Measurements from ENCODE around the gene CFAP57. TPM values are rescaled to one million over a fixed set of nuclear protein-coding genes. Genes with fewer than 3 reads are reported as not detected.

CFAP57 gene
- total and polyA plus RNA-seq, 2 of the 13 experiments (the other 11 are each of a cell fraction or from before 2014, with no cell fraction given), result 0.01 TPM; not detected in 1

- TF ChIP-seq FOXO1 (CRISPR knock-in tag; IDR thresholded peaks at IDR 0.05) (peak; percentile 38; the same call in 1 of the 2 replicates), NFYB (CRISPR knock-in tag; IDR thresholded peaks at IDR 0.05) (no peak), HOMEZ (CRISPR knock-in tag; IDR thresholded peaks at IDR 0.05; ENCODE audit: low read depth) (0 out of 2 replicates have a peak, but pooled peaks have one; percentile 30), SAP130 (CRISPR knock-in tag; IDR thresholded peaks at IDR 0.05; ENCODE audit: low read depth) (peak; percentile 63), TP53 (CRISPR knock-in tag; conservative IDR thresholded peaks at IDR 0.05) (no peak), SSRP1 (CRISPR knock-in tag; IDR thresholded peaks at IDR 0.05) (no peak), ERF (CRISPR knock-in tag; IDR thresholded peaks at IDR 0.05) (peak; percentile 79), MAFG (CRISPR knock-in tag; IDR thresholded peaks at IDR 0.05) (no peak), MXD4 (CRISPR knock-in tag; IDR thresholded peaks at IDR 0.05) (peak; percentile 45; the same call in 1 of the 2 replicates), ZNF782 (CRISPR knock-in tag; IDR thresholded peaks at IDR 0.05; ENCODE audit: borderline replicate concordance) (0 out of 2 replicates have a peak, but pooled peaks have one; percentile 36), ZNF564 (CRISPR knock-in tag; IDR thresholded peaks at IDR 0.05) (no peak), ZNF260 (CRISPR knock-in tag; IDR thresholded peaks at IDR 0.05; ENCODE audit: borderline replicate concordance, low read depth) (no peak), NFRKB (IDR thresholded peaks at IDR 0.05) (no peak), DPF2 (CRISPR knock-in tag; IDR thresholded peaks at IDR 0.05; ENCODE audit: borderline replicate concordance, low read depth) (no peak), SMAD3 (CRISPR knock-in tag; IDR thresholded peaks at IDR 0.05) (0 out of 2 replicates have a peak, but pooled peaks have one; percentile 64), ZNF205 (CRISPR knock-in tag; IDR thresholded peaks at IDR 0.05) (0 out of 2 replicates have a peak, but pooled peaks have one; percentile 30), ZNF143 (CRISPR knock-in tag; IDR thresholded peaks at IDR 0.05) (no peak), ZNF598 (CRISPR knock-in tag; IDR thresholded peaks at IDR 0.05; ENCODE audit: borderline replicate concordance) (no peak), ZNF121 (CRISPR knock-in tag; IDR thresholded peaks at IDR 0.05) (no peak), DZIP1 (CRISPR knock-in tag; IDR thresholded peaks at IDR 0.05) (no peak), ZNF607 (CRISPR knock-in tag; IDR thresholded peaks at IDR 0.05; ENCODE audit: borderline replicate concordance) (0 out of 2 replicates have a peak, but pooled peaks have one; percentile 43), XRCC5 (optimal IDR thresholded peaks at IDR 0.05; ENCODE audit: low read length) (peak; percentile 73), GMEB1 (CRISPR knock-in tag; IDR thresholded peaks at IDR 0.05; ENCODE audit: borderline replicate concordance) (no peak), THRA (CRISPR knock-in tag; IDR thresholded peaks at IDR 0.05; ENCODE audit: borderline replicate concordance) (0 out of 2 replicates have a peak, but pooled peaks have one; percentile 51), KMT2A (CRISPR knock-in tag; IDR thresholded peaks at IDR 0.05) (no peak), PPARG (CRISPR knock-in tag; conservative IDR thresholded peaks at IDR 0.05) (peak; percentile 44; the same call in 1 of the 2 replicates)
Observed at GRCh38 chr1:43238085-43238484, 66.0 kb downstream of the CFAP57 start (continued).
